ENCODE results near the gene SPTLC3. TPM values are rescaled to one million over a fixed set of nuclear protein-coding genes. Genes with fewer than 3 reads are reported as not detected.

The SPTLC3 gene
- total RNA-seq, 3 donors from 2014 or later = 0.16 to 0.71 (median 0.23) TPM

DNA sequence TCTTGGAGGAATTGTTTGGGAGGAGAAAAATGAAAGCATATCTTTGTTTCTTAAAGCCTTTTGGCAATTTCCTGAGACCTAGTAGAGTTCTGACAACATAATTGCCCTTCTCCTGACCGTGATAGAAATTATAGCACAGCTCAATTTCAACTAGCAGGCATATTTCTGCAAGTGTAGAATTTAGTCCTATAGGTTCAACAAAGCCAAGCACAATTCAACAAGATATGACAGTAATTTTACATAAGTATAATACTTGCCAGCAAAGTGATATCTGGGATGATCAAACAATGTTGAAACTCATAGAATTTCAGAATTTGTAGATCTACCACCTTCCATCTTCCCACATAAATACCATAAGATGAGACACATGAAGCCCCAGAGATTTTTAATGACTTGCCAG lies 73.1 kb downstream of the SPTLC3 start:
- no peak overlapping the region for H3K4me3 Mint-ChIP-seq
- no peaks in the 10 kb centered on the region for H3K9me3 Mint-ChIP-seq
- no peaks in the 10 kb centered on the region for H3K4me1 Mint-ChIP-seq (ENCODE audit: low read depth)
- H3K36me3 Mint-ChIP-seq (ENCODE audit: insufficient read depth) = no peaks in the 10 kb centered on the region
- no peaks in the 10 kb centered on the region for H3K27me3 Mint-ChIP-seq (ENCODE audit: low read depth)
- ATAC-seq (no peak), DNase-seq (no peak)

DNA sequence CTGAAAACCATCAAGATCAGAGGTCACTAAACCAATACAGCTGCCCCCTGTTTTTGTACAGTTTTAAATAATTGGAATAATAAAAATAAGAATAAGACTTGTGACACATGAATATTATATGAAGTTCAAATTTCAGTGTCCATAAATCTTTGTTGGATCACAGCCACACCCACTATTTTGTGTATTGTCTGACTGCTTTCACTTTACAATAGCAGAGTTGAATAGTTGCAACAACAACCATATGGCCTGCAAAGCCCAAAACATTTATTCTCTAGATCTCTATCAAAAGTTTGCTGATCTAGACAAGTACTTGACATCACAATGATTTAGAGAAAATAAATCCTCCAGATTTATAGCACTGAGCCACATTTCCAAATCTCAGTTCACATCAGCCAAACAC lies 73.6 kb downstream of the SPTLC3 start:
- DNase-seq (no peak), ATAC-seq (no peak)
- Mint-ChIP-seq H3K4me3 (no peak overlapping the region), H3K4me1 (ENCODE audit: low read depth) (no peaks in the 10 kb centered on the region), H3K9me3 (no peaks in the 10 kb centered on the region), H3K36me3 (ENCODE audit: insufficient read depth) (no peaks in the 10 kb centered on the region), H3K27me3 (ENCODE audit: low read depth) (no peaks in the 10 kb centered on the region)

DNA sequence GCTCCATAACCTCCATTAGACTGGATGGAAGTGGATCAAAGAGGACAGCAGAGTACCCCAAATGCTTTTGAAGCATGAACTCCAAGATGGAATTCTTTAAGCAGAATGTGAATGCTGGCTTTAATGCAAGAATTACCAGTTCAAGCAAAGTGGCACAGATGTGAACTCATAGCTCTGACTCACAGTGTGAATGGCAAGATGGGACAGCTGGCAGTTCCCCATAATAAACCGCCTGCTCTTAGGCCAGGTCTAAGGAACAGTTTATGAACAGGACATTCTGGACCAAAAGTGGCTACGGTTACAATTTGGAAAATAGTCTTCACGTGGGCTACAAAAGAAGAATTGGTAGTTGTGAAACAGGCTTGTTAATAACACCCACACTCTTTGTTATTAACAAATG lies 76.5 kb downstream of the SPTLC3 start:
- ATAC-seq = no peak
- Mint-ChIP-seq H3K36me3 (ENCODE audit: insufficient read depth) (no peaks in the 10 kb centered on the region), H3K4me1 (ENCODE audit: low read depth) (no peaks in the 10 kb centered on the region), H3K4me3 (no peak overlapping the region), H3K27me3 (ENCODE audit: low read depth) (no peaks in the 10 kb centered on the region), H3K9me3 (no peaks in the 10 kb centered on the region)
- DNase-seq = no peak

DNA sequence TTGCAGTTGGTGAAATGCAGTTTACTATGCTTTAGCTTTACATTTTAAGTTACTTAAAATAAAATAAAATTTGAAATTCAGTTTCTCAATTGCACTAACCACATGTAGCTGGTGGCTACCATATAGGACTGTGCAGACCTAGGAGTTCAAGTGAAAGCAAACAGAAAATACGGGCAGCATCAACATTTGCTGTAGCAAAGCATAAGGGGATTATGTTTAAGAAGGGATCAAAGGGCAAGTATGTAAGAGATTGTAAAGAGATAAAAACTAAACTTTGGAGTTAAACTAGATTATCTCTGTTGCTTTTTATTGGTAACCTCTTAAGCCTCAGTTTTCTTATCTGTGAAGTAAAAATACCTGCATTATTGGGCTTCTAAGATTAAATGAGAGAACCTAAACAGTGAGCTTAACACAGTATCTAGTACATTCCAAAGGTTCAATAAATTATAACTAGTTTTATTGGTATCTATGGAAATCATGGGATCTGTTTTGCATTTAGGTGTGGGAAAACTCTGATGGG lies 81.2 kb downstream of the SPTLC3 start:
- no peak overlapping the region for H3K4me3 Mint-ChIP-seq

DNA sequence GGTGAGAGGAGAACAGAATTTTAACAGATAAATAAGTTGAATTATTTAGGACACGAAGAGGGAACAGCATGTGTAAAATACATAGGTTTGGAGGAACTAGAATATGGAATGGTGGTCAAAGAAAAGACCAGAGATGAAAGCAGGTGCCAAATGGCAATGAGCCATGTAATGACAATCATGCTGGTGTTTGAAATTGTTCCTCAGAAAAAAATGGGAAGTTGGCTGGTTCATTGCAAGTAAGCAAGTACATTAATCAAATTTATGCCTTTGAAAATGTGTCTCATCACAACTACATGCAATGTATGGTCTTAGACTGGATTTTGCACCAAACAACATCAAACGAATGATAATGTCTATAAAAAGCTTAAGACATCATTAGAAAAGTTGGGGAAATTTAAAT lies 83.3 kb downstream of the SPTLC3 start:
- Mint-ChIP-seq H3K4me1 (ENCODE audit: low read depth) (no peaks in the 10 kb centered on the region), H3K4me3 (no peak overlapping the region), H3K36me3 (ENCODE audit: insufficient read depth) (no peaks in the 10 kb centered on the region), H3K27me3 (ENCODE audit: low read depth) (peaks cover 1% of the 10 kb centered on the region), H3K9me3 (no peaks in the 10 kb centered on the region)
- no peak for ATAC-seq
- DNase-seq = no peak

More for the DNA sequence above, 81.2 kb downstream of the SPTLC3 start:
- H3K36me3 Mint-ChIP-seq (ENCODE audit: insufficient read depth) = no peaks in the 10 kb centered on the region
- no peaks in the 10 kb centered on the region for H3K9me3 Mint-ChIP-seq
- DNase-seq (no peak), ATAC-seq (no peak)
- no peaks in the 10 kb centered on the region for H3K4me1 Mint-ChIP-seq (ENCODE audit: low read depth)
- no peaks in the 10 kb centered on the region for H3K27me3 Mint-ChIP-seq (ENCODE audit: low read depth)

DNA sequence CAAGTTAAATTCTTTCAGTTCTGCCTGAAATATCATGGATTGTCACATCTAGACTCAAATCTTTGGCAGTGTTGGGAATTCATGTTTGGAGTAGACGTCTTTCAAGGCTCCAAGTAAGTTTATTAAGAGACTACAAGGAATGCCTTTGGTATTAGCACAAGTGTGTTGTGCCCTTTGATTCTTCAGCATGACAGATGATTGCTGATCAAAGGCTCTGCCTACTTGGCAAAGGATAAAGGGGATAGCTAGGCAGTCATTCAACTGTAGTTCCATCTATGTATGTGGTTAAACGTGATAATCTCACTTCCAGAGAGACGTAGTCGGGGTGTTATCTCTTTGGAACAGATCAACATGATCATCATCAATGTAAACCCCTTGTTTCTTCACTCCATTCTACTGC lies 86.2 kb downstream of the SPTLC3 start:
- no peak for DNase-seq
- Mint-ChIP-seq H3K27me3 (ENCODE audit: low read depth) (peaks cover 1% of the 10 kb centered on the region), H3K9me3 (no peaks in the 10 kb centered on the region), H3K36me3 (ENCODE audit: insufficient read depth) (no peaks in the 10 kb centered on the region), H3K4me1 (ENCODE audit: low read depth) (no peaks in the 10 kb centered on the region), H3K4me3 (no peak overlapping the region)
- ATAC-seq = no peak

DNA sequence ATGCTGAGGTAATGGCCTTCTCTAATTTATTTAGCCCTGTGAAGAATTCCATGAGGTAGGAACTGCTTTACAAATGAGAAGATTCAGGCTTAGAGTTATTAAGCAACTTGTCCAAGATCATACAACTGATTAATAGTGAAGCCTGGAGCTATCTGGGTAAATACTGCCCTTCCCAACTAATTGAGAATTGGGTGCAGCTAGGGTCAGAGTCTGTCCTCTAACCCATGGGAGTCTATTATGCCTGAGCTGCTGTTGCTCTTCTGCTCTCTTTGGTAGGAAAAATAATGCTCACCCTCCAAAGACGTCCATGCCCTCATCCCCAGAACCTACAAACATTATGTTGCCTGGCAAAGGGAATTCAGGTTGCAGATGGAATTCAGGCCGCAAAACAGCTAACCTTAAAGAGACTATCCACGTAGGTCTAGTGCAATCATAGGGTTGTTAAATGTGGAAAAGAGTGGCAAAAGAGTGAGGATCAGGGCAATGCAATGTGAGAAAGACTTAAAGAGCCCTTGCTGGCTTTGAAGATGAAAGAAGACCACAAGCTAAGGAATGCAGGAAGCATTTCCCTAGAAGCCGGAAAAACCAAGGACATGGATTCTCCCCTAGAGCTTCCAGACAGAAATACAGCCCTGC lies 90.1 kb downstream of the SPTLC3 start:
- Mint-ChIP-seq H3K4me3 (no peak overlapping the region), H3K36me3 (ENCODE audit: insufficient read depth) (no peaks in the 10 kb centered on the region), H3K27me3 (ENCODE audit: low read depth) (peaks cover 1% of the 10 kb centered on the region), H3K4me1 (ENCODE audit: low read depth) (no peaks in the 10 kb centered on the region), H3K9me3 (no peaks in the 10 kb centered on the region)
- DNase-seq (no peak), ATAC-seq (no peak)

DNA sequence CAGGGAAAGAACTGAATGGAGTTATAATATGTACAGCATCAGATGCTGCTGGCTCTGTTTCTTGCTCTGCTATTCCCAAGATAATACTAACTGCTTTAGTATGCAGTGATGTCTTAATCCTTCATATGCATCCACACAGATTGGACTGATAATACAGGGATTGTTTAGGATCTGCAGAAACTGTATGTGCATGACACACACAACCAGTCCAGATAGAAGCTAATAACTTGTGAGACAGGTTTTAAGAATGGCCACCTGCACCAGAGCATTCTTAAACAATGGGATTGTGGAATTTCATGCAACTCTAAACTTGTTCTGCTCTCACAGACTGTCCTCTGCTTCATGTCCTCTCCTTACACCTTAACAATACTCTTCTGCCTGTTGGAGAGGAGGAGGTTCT lies 90.9 kb downstream of the SPTLC3 start:
- H3K27me3 Mint-ChIP-seq (ENCODE audit: low read depth) = peaks cover 1% of the 10 kb centered on the region
- H3K9me3 Mint-ChIP-seq = no peaks in the 10 kb centered on the region
- H3K4me1 Mint-ChIP-seq (ENCODE audit: low read depth) = no peaks in the 10 kb centered on the region
- no peak for ATAC-seq
- no peak for DNase-seq
- no peak overlapping the region for H3K4me3 Mint-ChIP-seq
- H3K36me3 Mint-ChIP-seq (ENCODE audit: insufficient read depth) = no peaks in the 10 kb centered on the region

DNA sequence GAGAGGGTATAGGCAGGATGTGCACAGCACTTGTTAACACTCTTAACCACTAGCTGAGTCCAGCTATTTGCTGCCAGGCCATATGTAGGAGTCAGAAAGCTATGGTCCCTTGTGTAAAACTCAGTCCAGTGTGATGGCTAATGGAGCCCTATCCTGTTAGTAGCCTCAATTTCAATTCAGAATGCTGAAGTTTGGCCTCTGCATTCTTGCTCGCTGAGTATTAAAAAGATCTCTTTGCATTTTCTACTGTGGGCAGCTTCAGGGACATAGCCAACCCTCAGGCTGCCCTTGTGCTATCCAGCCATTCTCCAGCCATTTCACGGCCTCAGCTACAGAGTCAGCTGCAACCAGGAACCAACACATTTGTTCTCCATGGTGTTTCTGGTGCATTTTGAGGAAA lies 92.5 kb downstream of the SPTLC3 start:
- Mint-ChIP-seq H3K4me1 (ENCODE audit: low read depth) (no peaks in the 10 kb centered on the region), H3K9me3 (no peaks in the 10 kb centered on the region), H3K27me3 (ENCODE audit: low read depth) (peaks cover 2% of the 10 kb centered on the region), H3K36me3 (ENCODE audit: insufficient read depth) (no peaks in the 10 kb centered on the region), H3K4me3 (no peak overlapping the region)
- ATAC-seq (no peak), DNase-seq (no peak)

DNA sequence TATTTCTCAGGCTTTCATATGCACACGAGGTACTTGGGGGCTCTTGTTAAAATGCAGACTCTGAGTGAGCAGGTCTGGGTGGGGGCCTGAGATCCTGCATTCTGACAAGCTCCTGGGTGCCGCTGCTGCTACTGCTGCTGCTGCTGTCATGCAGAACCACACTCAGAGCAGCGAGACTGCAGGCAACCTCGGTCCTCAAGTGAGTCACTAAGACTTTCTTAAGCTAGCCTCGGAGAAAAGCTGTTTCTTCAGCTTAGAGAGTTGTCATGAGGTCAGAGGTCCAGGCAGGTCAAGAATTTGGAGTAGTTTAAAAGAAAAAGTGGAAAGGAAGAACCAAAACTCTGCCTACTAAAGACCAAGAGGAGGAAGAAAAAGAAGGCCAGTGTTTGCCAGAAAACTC lies 92.9 kb downstream of the SPTLC3 start:
- DNase-seq (no peak), ATAC-seq (no peak)
- no peaks in the 10 kb centered on the region for H3K9me3 Mint-ChIP-seq
- H3K27me3 Mint-ChIP-seq (ENCODE audit: low read depth) = peaks cover 3% of the 10 kb centered on the region
- H3K36me3 Mint-ChIP-seq (ENCODE audit: insufficient read depth) = no peaks in the 10 kb centered on the region
- no peaks in the 10 kb centered on the region for H3K4me1 Mint-ChIP-seq (ENCODE audit: low read depth)
- no peak overlapping the region for H3K4me3 Mint-ChIP-seq

DNA sequence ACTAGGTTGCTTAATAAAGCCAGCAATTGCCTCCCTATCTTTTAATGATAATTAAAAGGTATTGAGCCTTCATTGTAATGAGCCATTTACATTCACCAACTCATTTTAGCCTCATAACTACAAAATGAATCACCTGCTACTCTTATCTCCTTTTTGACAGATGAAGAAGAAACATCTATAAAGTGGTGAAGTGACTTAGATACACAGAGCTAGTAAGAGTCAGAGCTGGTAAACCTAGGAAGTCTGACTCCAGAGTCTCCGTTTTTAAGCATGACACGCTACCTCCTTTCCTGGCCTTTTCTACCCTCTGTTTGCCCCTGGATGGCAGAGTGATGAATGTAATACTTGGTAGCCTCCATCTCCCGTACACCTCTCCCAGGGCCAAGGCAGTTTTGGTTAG lies 93.5 kb downstream of the SPTLC3 start:
- Mint-ChIP-seq H3K9me3 (no peaks in the 10 kb centered on the region), H3K36me3 (ENCODE audit: insufficient read depth) (no peaks in the 10 kb centered on the region), H3K4me1 (ENCODE audit: low read depth) (no peaks in the 10 kb centered on the region), H3K27me3 (ENCODE audit: low read depth) (peaks cover 3% of the 10 kb centered on the region), H3K4me3 (no peak overlapping the region)
- ATAC-seq (no peak), DNase-seq (no peak)

DNA sequence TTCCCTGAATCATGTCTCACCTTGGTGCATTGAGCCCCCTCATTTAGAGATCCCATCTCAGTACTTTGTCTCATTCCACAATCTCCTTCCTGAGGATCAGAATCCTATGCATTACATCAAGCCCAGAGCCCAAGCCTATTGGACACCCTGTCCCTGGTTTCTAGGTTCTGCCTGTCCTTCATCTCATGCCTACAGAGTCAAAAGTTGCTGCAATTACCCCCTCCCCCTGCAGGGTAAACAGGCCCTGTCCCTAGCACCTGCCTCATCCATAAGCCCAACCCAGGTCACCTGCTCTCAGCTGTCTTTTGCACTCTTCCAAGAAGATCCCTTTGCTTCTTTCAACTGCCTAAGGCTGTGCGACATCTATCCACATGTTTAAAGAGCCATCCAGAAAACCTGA lies 93.9 kb downstream of the SPTLC3 start:
- Mint-ChIP-seq H3K36me3 (ENCODE audit: insufficient read depth) (no peaks in the 10 kb centered on the region), H3K4me3 (no peak overlapping the region), H3K27me3 (ENCODE audit: low read depth) (peaks cover 3% of the 10 kb centered on the region), H3K9me3 (no peaks in the 10 kb centered on the region), H3K4me1 (ENCODE audit: low read depth) (no peaks in the 10 kb centered on the region)
- DNase-seq = no peak
- no peak for ATAC-seq

DNA sequence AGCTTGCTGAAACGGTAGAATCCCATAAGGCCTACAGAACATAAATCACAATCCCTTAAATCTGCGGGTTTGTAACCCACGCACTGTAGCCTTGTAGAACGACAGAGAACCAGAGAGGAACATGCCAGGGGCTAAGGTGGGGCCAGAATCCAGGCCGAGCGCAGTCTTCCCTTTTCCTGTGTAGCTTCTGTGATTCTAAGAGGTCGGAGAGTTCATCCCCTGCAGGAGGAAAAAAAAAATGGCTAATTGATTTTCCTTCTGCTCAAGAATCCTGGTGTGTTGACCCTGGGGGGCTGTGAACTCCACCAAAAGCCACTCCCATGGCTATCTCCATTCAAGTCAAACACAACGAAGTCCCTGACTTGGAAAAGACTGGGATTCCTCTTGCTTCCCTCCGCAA lies 96.3 kb downstream of the SPTLC3 start:
- ATAC-seq = no peak
- Mint-ChIP-seq H3K4me3 (no peak overlapping the region), H3K4me1 (ENCODE audit: low read depth) (no peaks in the 10 kb centered on the region), H3K9me3 (no peaks in the 10 kb centered on the region), H3K36me3 (ENCODE audit: insufficient read depth) (no peaks in the 10 kb centered on the region), H3K27me3 (ENCODE audit: low read depth) (peaks cover 3% of the 10 kb centered on the region)
- DNase-seq = no peak

DNA sequence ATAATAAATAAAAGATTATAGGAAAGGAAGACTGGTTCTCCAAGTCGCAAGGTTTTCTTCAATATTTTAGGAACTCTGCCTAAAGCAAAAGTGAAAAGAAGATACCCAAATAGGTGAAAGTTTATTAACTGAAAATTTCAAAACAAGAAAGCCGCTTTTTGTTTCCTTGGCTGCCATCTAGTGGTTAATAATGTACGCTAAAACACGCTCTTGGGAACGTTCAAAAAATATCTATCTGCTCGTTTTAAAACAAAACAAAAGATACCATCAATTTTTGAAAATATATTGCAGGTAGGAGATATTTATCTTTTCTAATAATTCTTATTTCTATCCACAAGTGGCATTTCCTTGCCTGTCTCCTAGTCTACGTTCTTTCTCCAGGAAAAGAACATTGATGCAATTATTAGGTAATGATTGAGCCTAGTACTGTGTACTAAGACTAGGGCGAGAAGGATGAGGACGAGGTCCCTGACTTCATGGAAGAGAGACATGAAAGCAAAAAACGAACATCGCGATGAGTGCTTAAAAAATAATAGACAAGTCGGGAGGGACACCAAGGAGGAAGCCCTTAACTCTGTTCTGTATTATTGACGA lies 97.2 kb downstream of the SPTLC3 start:
- H3K4me3 Mint-ChIP-seq = no peak overlapping the region
- no peak for DNase-seq

DNA sequence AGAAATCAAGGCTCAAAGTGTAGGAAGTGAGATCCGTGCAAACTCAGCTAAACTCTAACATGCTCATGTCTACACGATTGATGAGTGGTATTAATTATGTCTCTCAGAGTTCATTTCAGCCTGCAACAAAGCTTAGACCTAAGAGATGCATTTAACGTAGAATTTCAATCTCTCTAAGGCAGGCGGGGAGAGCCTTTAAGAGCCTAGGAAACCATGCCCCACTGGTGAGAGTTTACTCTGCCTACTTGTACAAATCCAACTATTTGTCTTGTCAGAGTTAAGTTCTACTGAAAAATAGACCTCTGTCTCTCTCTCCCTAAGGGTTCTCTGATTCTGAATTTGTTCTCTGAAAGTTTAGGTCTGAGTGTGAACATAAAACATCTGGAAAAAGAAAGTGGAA lies 100.9 kb downstream of the SPTLC3 start:
- peaks cover 3% of the 10 kb centered on the region for H3K27me3 Mint-ChIP-seq (ENCODE audit: low read depth)
- ATAC-seq (no peak), DNase-seq (no peak)
- H3K4me1 Mint-ChIP-seq (ENCODE audit: low read depth) = no peaks in the 10 kb centered on the region
- no peaks in the 10 kb centered on the region for H3K9me3 Mint-ChIP-seq
- no peaks in the 10 kb centered on the region for H3K36me3 Mint-ChIP-seq (ENCODE audit: insufficient read depth)
- H3K4me3 Mint-ChIP-seq = no peak overlapping the region

More for the DNA sequence above, 97.2 kb downstream of the SPTLC3 start:
- no peaks in the 10 kb centered on the region for H3K9me3 Mint-ChIP-seq
- peaks cover 3% of the 10 kb centered on the region for H3K27me3 Mint-ChIP-seq (ENCODE audit: low read depth)
- no peaks in the 10 kb centered on the region for H3K36me3 Mint-ChIP-seq (ENCODE audit: insufficient read depth)
- no peaks in the 10 kb centered on the region for H3K4me1 Mint-ChIP-seq (ENCODE audit: low read depth)
- no peak for ATAC-seq
